Measurements from ENCODE around the gene ACADVL.

DNA sequence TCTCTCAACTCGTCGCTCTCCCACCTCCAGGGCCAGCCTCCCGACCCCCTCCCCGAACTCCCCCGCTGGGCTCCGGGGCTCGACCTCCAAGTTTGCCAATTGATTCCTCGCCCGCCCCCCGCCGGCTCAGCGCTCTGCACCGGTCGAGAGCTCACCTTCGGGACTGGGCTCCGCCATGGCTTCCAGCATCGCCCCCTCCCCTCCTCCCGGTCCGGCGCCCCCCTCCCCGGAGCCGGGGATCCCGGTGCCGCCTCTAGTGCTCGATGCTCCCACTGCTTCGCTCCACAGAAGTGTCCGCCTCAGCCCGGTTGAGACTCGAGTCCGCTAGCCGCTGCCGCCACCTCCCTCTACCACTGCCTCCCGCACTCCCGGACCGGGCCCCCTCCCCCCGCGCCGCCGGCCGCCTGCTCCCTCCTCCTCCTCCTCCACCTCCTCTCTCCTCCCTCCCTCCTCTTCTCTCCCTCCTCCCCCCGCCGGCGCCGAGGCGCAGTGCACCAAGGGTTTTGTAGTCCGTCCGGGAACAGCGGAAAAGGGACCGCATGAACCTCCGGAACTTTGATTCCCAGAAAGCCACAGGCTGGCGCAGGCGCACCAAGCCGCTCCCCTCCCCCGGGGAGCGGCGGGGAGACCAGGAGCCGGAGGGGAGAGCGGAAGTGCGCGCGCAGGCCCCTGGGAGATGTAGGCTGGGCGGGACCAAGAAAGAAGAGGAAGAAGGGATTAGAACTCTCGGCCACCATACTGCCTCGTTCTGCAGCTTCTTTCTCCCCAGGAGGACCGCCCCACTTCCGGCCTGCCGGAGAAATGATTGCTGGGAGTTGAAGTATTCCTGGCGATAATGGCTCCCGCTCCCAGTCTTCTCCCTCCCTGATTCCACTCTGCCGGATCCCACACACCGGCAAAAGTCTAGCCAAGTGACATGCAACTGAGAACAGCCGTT, 19.6 kb downstream of the ACADVL start, which contains the start of gene PHF23:
- TF ChIP-seq EZH2 (IDR thresholded peaks at IDR 0.05) (no peak), POLR2AphosphoS5 (IDR thresholded peaks at IDR 0.05; ENCODE audit: borderline replicate concordance, low read depth, low read length) (peak; percentile 47; the same call in 1 of the 2 replicates)
